Loucy (cell line): ENCODE data around the gene NEO1.

Experiments
- CTCF ChIP-seq: fragments of 200-600 bp; sonication (generic); conservative IDR thresholded peaks from 2 replicates; pipeline ENCODE4 v1.5.1; 2014; ENCODE audit warnings: mild to moderate bottlenecking, antibody characterized with exemption, low read length
- EZH2phosphoT487 ChIP-seq: fragments of 200-600 bp; IDR thresholded peaks from 2 replicates; pipeline ENCODE4 v1.6.1; 2018; ENCODE audit warnings: antibody characterized with exemption, mild to moderate bottlenecking, moderate library complexity, borderline replicate concordance

- TF ChIP-seq CTCF = no peak
- no peak for TF ChIP-seq EZH2phosphoT487
These were observed 119.4 kb downstream of the NEO1 start for GRCh38 chr15:73171711-73172110.
